ENCODE data around the gene RAC3.

GRCh38 chr17:82065193-82065637, 33.7 kb downstream of the RAC3 start:
- TF ChIP-seq CTCF (IDR thresholded peaks at IDR 0.05) (no peak), POLR2A (IDR thresholded peaks at IDR 0.05) (no peak)

Data from right lobe of liver (tissue), 4 donors.